Osteoblast (primary cell): ENCODE measurements around the gene TIMP3. TPM values are rescaled to one million over a fixed set of nuclear protein-coding genes. Genes with fewer than 3 reads are reported as not detected.

ENCODE experiments used
- DNase-seq: peaks from one replicate; pipeline ENCODE4 v3.0.0; 2011; ENCODE audit warnings: low spot score, mixed read lengths; ENCODE audit not compliant: insufficient read length; ENCODE audit errors: missing footprints
- H2AFZ ChIP-seq: 2 replicates; pipeline ENCODE4 v1.6.0; 2011; ENCODE audit warnings: mild to moderate bottlenecking, low read length
- H3K27ac ChIP-seq: 2 replicates; pipeline ENCODE4 v1.5.1; 2011; ENCODE audit warnings: mild to moderate bottlenecking, low read depth, low read length, moderate library complexity
- H3K27me3 ChIP-seq: 2 replicates; pipeline ENCODE4 v1.6.0; 2012; ENCODE audit warnings: mild to moderate bottlenecking, control low read depth, inconsistent platforms, low read length, moderate library complexity; ENCODE audit not compliant: insufficient read depth
- H3K36me3 ChIP-seq: 2 replicates; pipeline ENCODE4 v1.5.1; 2011; ENCODE audit warnings: mild to moderate bottlenecking, low read length, control low read depth, moderate library complexity; ENCODE audit not compliant: insufficient read depth
- H3K4me1 ChIP-seq: 2 replicates; pipeline ENCODE4 v1.5.1; 2011; ENCODE audit warnings: mild to moderate bottlenecking, low read length, control low read depth, moderate library complexity; ENCODE audit not compliant: insufficient read depth
- H3K4me2 ChIP-seq: 2 replicates; pipeline ENCODE4 v1.6.0; 2011; ENCODE audit warnings: mild to moderate bottlenecking, low read length; ENCODE audit not compliant: insufficient read depth
- H3K4me3 ChIP-seq: fragments of 200-600 bp; sonication (generic); 3 replicates; pipeline ENCODE4 v1.5.1; 2012; ENCODE audit warnings: mild to moderate bottlenecking, low read length, inconsistent platforms; ENCODE audit not compliant: insufficient read depth
- H3K79me2 ChIP-seq: 2 replicates; pipeline ENCODE4 v1.6.0; 2012; ENCODE audit warnings: mild to moderate bottlenecking, low read length, control low read depth, inconsistent platforms; ENCODE audit not compliant: insufficient read depth
- H3K9me3 ChIP-seq: 2 replicates; pipeline ENCODE4 v1.5.1; 2011; ENCODE audit warnings: low read depth, low read length, control low read depth
- H4K20me1 ChIP-seq: 2 replicates; pipeline ENCODE4 v1.6.0; 2012; ENCODE audit warnings: mild to moderate bottlenecking, low read length, control low read depth; ENCODE audit not compliant: insufficient read depth
- total RNA-seq: library from RNA; depleted of rRNA; stranded (reverse); fragments of >200 nt; gene quantifications from 2 replicates; pipeline ENCODE4 v1.2.3, GENCODE V29; 2012
- TF ChIP-seq, protein P1 (sequence below): IDR thresholded peaks from 2 replicates; pipeline ENCODE4 v1.5.1; 2011; ENCODE audit warnings: mild to moderate bottlenecking, low read depth, low read length, moderate library complexity; ENCODE audit errors: extremely low read depth

Gene TIMP3
- total RNA-seq, 1 donor: 1,293 TPM

GRCh38 chr22:32882360-32882755 is 80.9 kb downstream of the TIMP3 start:
- no peaks in the 10 kb centered on the region for H3K4me1 ChIP-seq
- H3K79me2 ChIP-seq: no peaks in the 10 kb centered on the region
- no peaks in the 10 kb centered on the region for H3K36me3 ChIP-seq
- no peaks in the 10 kb centered on the region for H3K9me3 ChIP-seq
- no peak for DNase-seq
- TF ChIP-seq, protein P1, sequence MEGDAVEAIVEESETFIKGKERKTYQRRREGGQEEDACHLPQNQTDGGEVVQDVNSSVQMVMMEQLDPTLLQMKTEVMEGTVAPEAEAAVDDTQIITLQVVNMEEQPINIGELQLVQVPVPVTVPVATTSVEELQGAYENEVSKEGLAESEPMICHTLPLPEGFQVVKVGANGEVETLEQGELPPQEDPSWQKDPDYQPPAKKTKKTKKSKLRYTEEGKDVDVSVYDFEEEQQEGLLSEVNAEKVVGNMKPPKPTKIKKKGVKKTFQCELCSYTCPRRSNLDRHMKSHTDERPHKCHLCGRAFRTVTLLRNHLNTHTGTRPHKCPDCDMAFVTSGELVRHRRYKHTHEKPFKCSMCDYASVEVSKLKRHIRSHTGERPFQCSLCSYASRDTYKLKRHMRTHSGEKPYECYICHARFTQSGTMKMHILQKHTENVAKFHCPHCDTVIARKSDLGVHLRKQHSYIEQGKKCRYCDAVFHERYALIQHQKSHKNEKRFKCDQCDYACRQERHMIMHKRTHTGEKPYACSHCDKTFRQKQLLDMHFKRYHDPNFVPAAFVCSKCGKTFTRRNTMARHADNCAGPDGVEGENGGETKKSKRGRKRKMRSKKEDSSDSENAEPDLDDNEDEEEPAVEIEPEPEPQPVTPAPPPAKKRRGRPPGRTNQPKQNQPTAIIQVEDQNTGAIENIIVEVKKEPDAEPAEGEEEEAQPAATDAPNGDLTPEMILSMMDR: no peak
- H3K27me3 ChIP-seq: peaks cover 10% of the 10 kb centered on the region
- no peaks in the 10 kb centered on the region for H4K20me1 ChIP-seq
- H3K27ac ChIP-seq: no peak overlapping the region
- no peak overlapping the region for H3K4me3 ChIP-seq
- H3K4me2 ChIP-seq: no peak overlapping the region
- no peak overlapping the region for H2AFZ ChIP-seq

DNA sequence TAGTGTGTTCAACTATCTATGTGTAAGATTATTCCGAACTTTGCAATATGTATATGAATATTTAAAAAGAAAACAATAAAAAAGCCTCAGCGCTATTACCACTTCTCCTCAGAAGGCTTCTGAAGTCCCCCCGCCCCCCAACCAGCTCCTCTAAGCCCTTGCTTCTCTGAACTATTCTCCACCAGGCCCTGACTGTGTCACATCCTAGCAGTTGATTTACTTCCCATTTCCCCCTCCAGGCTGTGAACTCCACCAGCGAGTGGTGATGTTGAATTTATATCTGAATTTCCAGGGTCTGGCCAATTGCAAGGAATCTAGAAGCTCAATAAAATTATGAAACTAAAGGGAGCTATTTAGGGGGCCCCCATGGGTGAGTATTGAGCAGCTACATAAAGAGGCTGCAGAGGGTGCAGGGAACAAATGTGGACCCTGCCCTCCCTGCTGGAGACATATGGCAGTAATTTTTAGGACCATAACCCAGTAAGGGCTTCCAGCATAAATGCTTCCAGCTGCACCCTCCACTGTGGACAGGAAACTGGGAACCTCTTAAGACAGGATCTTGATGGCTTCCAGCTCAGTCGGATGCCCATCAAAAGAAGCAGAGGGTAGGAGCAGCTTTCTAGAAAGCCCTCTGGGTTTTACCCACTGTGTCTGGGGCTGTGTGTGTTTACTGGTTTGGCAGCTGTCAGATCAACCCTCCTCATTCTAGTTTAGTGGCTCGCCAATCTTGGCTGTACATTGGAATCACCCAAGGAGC is 81.4 kb downstream of the TIMP3 start:
- H3K4me2 ChIP-seq: no peak overlapping the region
- no peaks in the 10 kb centered on the region for H3K36me3 ChIP-seq
- TF ChIP-seq, protein P1: no peak
- no peaks in the 10 kb centered on the region for H4K20me1 ChIP-seq
- H3K27ac ChIP-seq: no peak overlapping the region
- H3K9me3 ChIP-seq: no peaks in the 10 kb centered on the region
- peaks cover 10% of the 10 kb centered on the region for H3K27me3 ChIP-seq
- no peak overlapping the region for H2AFZ ChIP-seq
- H3K79me2 ChIP-seq: no peaks in the 10 kb centered on the region
- H3K4me3 ChIP-seq: no peak overlapping the region
- no peak for DNase-seq
- H3K4me1 ChIP-seq: no peaks in the 10 kb centered on the region

DNA sequence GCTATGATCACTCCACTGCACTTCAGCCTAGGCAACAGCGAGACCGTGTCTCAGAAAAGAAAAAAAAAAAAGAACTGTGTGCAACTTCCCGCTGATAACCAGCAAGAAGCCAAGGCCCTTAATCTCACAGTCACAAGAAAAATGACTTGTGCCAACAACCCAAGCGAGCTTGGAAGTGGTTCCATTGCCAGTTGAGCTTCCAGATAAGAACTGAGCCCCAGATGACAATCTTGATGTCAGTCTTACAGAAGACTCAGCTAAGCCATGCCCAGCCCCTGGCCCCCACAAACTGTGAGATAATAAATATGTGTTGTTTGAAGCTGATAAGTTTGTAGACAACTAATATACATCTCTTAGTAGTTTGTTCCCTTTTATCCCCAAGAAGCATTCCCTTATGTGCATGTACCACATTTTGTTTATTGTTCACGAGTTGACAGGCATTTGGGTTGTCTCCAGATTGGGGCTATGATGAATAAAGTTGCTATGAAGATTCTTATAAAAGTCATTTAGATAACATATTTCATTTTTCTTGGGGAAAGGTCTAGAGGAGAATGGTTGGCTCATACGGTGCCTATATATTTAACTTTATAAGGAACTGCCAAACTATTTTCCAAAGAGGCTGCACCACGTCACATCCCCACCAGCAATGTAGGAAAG is 85.9 kb downstream of the TIMP3 start:
- H3K36me3 ChIP-seq: no peaks in the 10 kb centered on the region
- no peaks in the 10 kb centered on the region for H3K4me1 ChIP-seq
- H3K4me3 ChIP-seq: no peak overlapping the region
- no peak overlapping the region for H2AFZ ChIP-seq
- no peak overlapping the region for H3K27ac ChIP-seq
- peaks cover 3% of the 10 kb centered on the region for H3K27me3 ChIP-seq
- no peaks in the 10 kb centered on the region for H3K9me3 ChIP-seq
- TF ChIP-seq, protein P1: no peak
- H4K20me1 ChIP-seq: no peaks in the 10 kb centered on the region
- no peak overlapping the region for H3K4me2 ChIP-seq
- no peak for DNase-seq
- no peaks in the 10 kb centered on the region for H3K79me2 ChIP-seq

DNA sequence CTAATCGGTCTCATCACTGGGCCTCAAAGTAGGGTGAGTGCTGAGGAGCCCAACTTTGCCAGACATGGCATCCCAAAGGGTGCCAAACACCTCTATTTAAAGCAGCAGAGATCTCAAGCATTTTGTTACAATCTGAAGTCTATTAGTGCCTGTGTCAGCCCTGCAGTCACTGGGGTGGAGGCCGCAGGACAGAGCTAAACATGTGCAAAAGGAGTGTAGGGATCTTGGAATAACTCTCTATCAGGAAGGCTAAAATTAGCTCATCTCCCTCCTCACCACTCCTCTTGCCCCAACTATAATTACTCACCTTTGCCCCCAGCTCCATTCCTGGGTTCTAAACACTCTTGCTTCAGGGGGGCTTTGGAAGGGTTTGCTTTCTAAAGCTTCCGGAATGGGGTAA is 87.5 kb downstream of the TIMP3 start:
- Histone ChIP-seq H3K9me3 (no peaks in the 10 kb centered on the region), H3K79me2 (no peaks in the 10 kb centered on the region), H4K20me1 (no peaks in the 10 kb centered on the region), H3K4me3 (no peak overlapping the region), H3K27me3 (peaks cover 10% of the 10 kb centered on the region), H3K36me3 (no peaks in the 10 kb centered on the region), H3K27ac (no peak overlapping the region), H3K4me2 (no peak overlapping the region), H3K4me1 (no peaks in the 10 kb centered on the region), H2AFZ (no peak overlapping the region)
- TF ChIP-seq, protein P1: no peak
- DNase-seq: no peak
